Measurements from ENCODE around the gene GRK4. TPM values are rescaled to one million over a fixed set of nuclear protein-coding genes. Genes with fewer than 3 reads are reported as not detected.

The GRK4 gene
- total and polyA plus RNA-seq, 2 of the 8 experiments (the other 6 are each of a cell fraction or from before 2014, with no cell fraction given): 0.77 to 1.8 TPM

- no peak overlapping the region for H3K4me2 ChIP-seq (ENCODE audit: insufficient read depth in 1 of 2, low read depth in 2 of 2, low read length in 2 of 2)
- no peaks in the 10 kb centered on the region for H3K27me3 ChIP-seq (replicated peaks in 1 of 4; ENCODE audit: control insufficient read depth in 3 of 4, extremely low read depth in 1 of 4, insufficient read depth in 3 of 4, low read length in 3 of 4)
- ChIA-PET POLR2A (ENCODE audit: partially characterized antibody) (interaction anchor here (5.7 kb wide), 1 partner anchor 10 kb away, joined by 45 read pairs; no protein-coding TSS in a partner anchor), CTCF (ENCODE audit: partially characterized antibody) (interaction anchor here (0.7 to 1.1 kb wide), 3 partner anchors 16 to 22 kb away, joined by 3 read pairs; no protein-coding TSS in a partner anchor)
- TF ChIP-seq KDM1A (IDR thresholded peaks at IDR 0.05; ENCODE audit: borderline replicate concordance, low read length) (no peak), TBP (IDR thresholded peaks at IDR 0.05; ENCODE audit: low read depth, low read length) (no peak), CBX5 (IDR thresholded peaks at IDR 0.05; ENCODE audit: low read depth, low read length) (no peak), SP2 (IDR thresholded peaks at IDR 0.05; ENCODE audit: low read length) (no peak), JUND (IDR thresholded peaks at IDR 0.05; ENCODE audit: low read length) (no peak), CTBP2 (IDR thresholded peaks at IDR 0.05; ENCODE audit: borderline replicate concordance, insufficient read depth, insufficient read length, low read length) (no peak), JUN (IDR thresholded peaks at IDR 0.05; ENCODE audit: low read depth, low read length) (no peak), EP300 (IDR thresholded peaks at IDR 0.05; ENCODE audit: borderline replicate concordance in 1 of 2, low read depth in 2 of 2, low read length in 2 of 2) (no peak), NRF1 (IDR thresholded peaks at IDR 0.05; ENCODE audit: low read depth, low read length) (no peak)
- TF ChIP-seq, protein P1, sequence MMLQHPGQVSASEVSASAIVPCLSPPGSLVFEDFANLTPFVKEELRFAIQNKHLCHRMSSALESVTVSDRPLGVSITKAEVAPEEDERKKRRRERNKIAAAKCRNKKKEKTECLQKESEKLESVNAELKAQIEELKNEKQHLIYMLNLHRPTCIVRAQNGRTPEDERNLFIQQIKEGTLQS (IDR thresholded peaks at IDR 0.05; ENCODE audit: insufficient read depth, low read depth, low read length): no peak
- H2BK120ac ChIP-seq (replicated peaks; ENCODE audit: low read depth, low read length): no peak overlapping the region
- no peak overlapping the region for H3K56ac ChIP-seq (replicated peaks; ENCODE audit: insufficient read length, low read depth, low read length)
- H3K9me3 ChIP-seq (ENCODE audit: insufficient read depth in 2 of 2, low read depth in 1 of 2, low read length in 1 of 2): peaks cover 0 to 8% of the 10 kb centered on the region in 2 experiments; a peak in 1 of 4 replicates
- H3K18ac ChIP-seq (ENCODE audit: extremely low read depth, low read length): no peak overlapping the region
- H3K4me1 ChIP-seq (replicated peaks in 1 of 4; ENCODE audit: control insufficient read depth in 3 of 4, insufficient read depth in 4 of 4, low read length in 3 of 4): peaks cover 3 to 12% (median 8%) of the 10 kb centered on the region in 4 experiments; a peak in 6 of 7 replicates
- H2BK20ac ChIP-seq (ENCODE audit: low read length): no peak overlapping the region
- peaks cover 3 to 15% of the 10 kb centered on the region in 2 experiments for H4K20me1 ChIP-seq (replicated peaks in 1 of 2; ENCODE audit: control insufficient read depth in 1 of 2, insufficient read depth in 2 of 2, low read length in 2 of 2)
- H3K9ac ChIP-seq (replicated peaks in 1 of 4; ENCODE audit: extremely low read depth in 1 of 4, low read depth in 3 of 4, low read length in 3 of 4): no peak overlapping the region
- H2AFZ ChIP-seq (ENCODE audit: low read length): no peak overlapping the region
- H3K23ac ChIP-seq (ENCODE audit: insufficient read length): no peak overlapping the region
- H3K23me2 ChIP-seq (ENCODE audit: low read depth, low read length): no peaks in the 10 kb centered on the region
- H3K79me2 ChIP-seq (ENCODE audit: control insufficient read depth in 1 of 2, insufficient read depth in 2 of 2, low read length in 2 of 2): no peaks in the 10 kb centered on the region; a peak in 2 of 4 replicates
- no peak for FAIRE-seq
- H2BK15ac ChIP-seq (ENCODE audit: low read length): no peak overlapping the region
- no peak overlapping the region for H2AK5ac ChIP-seq (ENCODE audit: low read depth, low read length)
- peaks cover 2% of the 10 kb centered on the region for H3K79me1 ChIP-seq (ENCODE audit: low read depth, low read length)
- 93% methylated on average over 18 of the region's 18 CpGs; no CpG with 5 or more reads in 1 of the 2 experiments for WGBS, 2 experiments (ENCODE audit: extremely low coverage in 1 of 2, insufficient coverage in 1 of 2, insufficient read length in 1 of 2, insufficient replicate concordance in 2 of 2, low coverage in 1 of 2, low lambda C conversion rate in 2 of 2, missing lambda C conversion rate in 1 of 2)
- H3K4ac ChIP-seq (replicated peaks; ENCODE audit: insufficient read length, low read depth, low read length): no peak overlapping the region
- H2BK5ac ChIP-seq (ENCODE audit: low read depth, low read length): 0 out of 2 replicates have a peak overlapping the region, but pooled peaks have one; percentile 35
- H3K36me3 ChIP-seq (ENCODE audit: control insufficient read depth in 2 of 4, insufficient read depth in 4 of 4, low read length in 3 of 4): peaks cover 4 to 35% (median 24%) of the 10 kb centered on the region in 4 experiments
- H4K8ac ChIP-seq (ENCODE audit: extremely low read depth, insufficient read depth, low read length): peak overlapping the region; percentile 1; the same call in 1 of the 2 replicates
- no peak overlapping the region for H3K14ac ChIP-seq (ENCODE audit: insufficient read length)
- no peak overlapping the region for H2BK12ac ChIP-seq (ENCODE audit: low read depth, low read length)
- no peak for DNase-seq (ENCODE audit: low read depth in 1 of 2, low spot score in 2 of 2)
- H4K5ac ChIP-seq (ENCODE audit: insufficient read length, low read depth, low read length): no peak overlapping the region
- H4K91ac ChIP-seq (replicated peaks; ENCODE audit: insufficient read length, low read length): no peak overlapping the region
- H3K27ac ChIP-seq (ENCODE audit: low read depth, low read length): no peak overlapping the region
- H3K4me3 ChIP-seq (ENCODE audit: extremely low read depth in 1 of 4, insufficient read depth in 2 of 4, low read depth in 3 of 4, low read length in 4 of 4): no peak overlapping the region
Measured at GRCh38 chr4:2927016-2927695, 36.2 kb upstream of the GRK4 start.
